RKO (cell line): Measurements from ENCODE around the gene SKAP1.
"Not testable (repeated sequence)": the region's sequence is repeated elsewhere in the genome, so short reads cannot be mapped to it uniquely, and the experiment has no call there.

Experiments
- DNase-seq: peaks from one replicate; pipeline ENCODE4 v3.0.0-alpha.2; 2016; ENCODE audit warnings: low spot score

SKAP1 gene

GRCh38 chr17:48317732-48318131, 112.3 kb downstream of the SKAP1 start:
- no peak for DNase-seq

GRCh38 chr17:48314716-48315115, 115.3 kb downstream of the SKAP1 start:
- no peak for DNase-seq

GRCh38 chr17:48313096-48313755, 116.8 kb downstream of the SKAP1 start:
- DNase-seq = no peak

- no peak for DNase-seq
These were observed 118.7 kb downstream of the SKAP1 start for GRCh38 chr17:48311324-48311723.

GRCh38 chr17:48310748-48311213, 119.2 kb downstream of the SKAP1 start:
- DNase-seq = no peak

- DNase-seq = no peak
These were observed 121.4 kb downstream of the SKAP1 start for GRCh38 chr17:48308581-48308980.

GRCh38 chr17:48307814-48308411, 122.1 kb downstream of the SKAP1 start:
- peak; percentile 74 for DNase-seq

- DNase-seq = no peak
These were observed 122.8 kb downstream of the SKAP1 start for GRCh38 chr17:48307255-48307654.

- no peak for DNase-seq
These were observed 129.0 kb downstream of the SKAP1 start for GRCh38 chr17:48301002-48301401.

GRCh38 chr17:48299760-48300159, 130.3 kb downstream of the SKAP1 start:
- DNase-seq = no peak

GRCh38 chr17:48297825-48298224, 132.2 kb downstream of the SKAP1 start:
- DNase-seq = no peak

- no peak for DNase-seq
These were observed 133.6 kb downstream of the SKAP1 start for GRCh38 chr17:48296453-48296852.

- peak; percentile 5 for DNase-seq
These were observed 134.4 kb downstream of the SKAP1 start for GRCh38 chr17:48295362-48296288.

GRCh38 chr17:48294806-48295361, 135.1 kb downstream of the SKAP1 start:
- no peak for DNase-seq

GRCh38 chr17:48294020-48294805, 135.8 kb downstream of the SKAP1 start:
- no peak for DNase-seq

- no peak for DNase-seq
These were observed 136.5 kb downstream of the SKAP1 start for GRCh38 chr17:48293319-48294019.

GRCh38 chr17:48290378-48290777, 139.6 kb downstream of the SKAP1 start:
- DNase-seq = no peak

- DNase-seq = not testable (repeated sequence)
These were observed 143.1 kb downstream of the SKAP1 start for GRCh38 chr17:48286917-48287316.

GRCh38 chr17:48285614-48286013, 144.4 kb downstream of the SKAP1 start:
- DNase-seq = no peak

GRCh38 chr17:48283907-48284306, 146.1 kb downstream of the SKAP1 start:
- DNase-seq = no peak

GRCh38 chr17:48283411-48283810, 146.6 kb downstream of the SKAP1 start:
- no peak for DNase-seq
